H1 (cell line): Measurements from ENCODE around the gene ALOX15. TPM values are rescaled to one million over a fixed set of nuclear protein-coding genes. Genes with fewer than 3 reads are reported as not detected.

ENCODE experiments used
- CTCF ChIA-PET: fragments of 300-600 bp; sonication (Branson Sonifier 250); formaldehyde crosslinking; loops from one replicate; lab custom pipeline; 2021; ENCODE audit not compliant: partially characterized antibody; lab: Charles Lee
- POLR2A ChIA-PET: fragments of 300-600 bp; sonication (Branson Sonifier 250); formaldehyde crosslinking; loops from one replicate; lab custom pipeline; 2021; ENCODE audit warnings: inconsistent platforms; ENCODE audit not compliant: partially characterized antibody; lab: Charles Lee
- DNase-seq, 2 experiments: peaks; one replicate each; pipeline versions ENCODE4 v3.0.0 to v3.0.0-alpha.2; 2010 to 2022; ENCODE audit warnings: low spot score in 2 of 2, low read depth in 1 of 2, mixed read lengths in 1 of 2
- FAIRE-seq: peaks from 2 replicates; lab custom pipeline; 2011; peaks lifted over from hg19 to GRCh38; lab: Jason Lieb, UNC
- H2AFZ ChIP-seq: 2 replicates; pipeline ENCODE4 v1.8.1; 2012; ENCODE audit warnings: low read length, inconsistent platforms
- H2AK5ac ChIP-seq: 2 replicates; pipeline ENCODE4 v1.6.1; 2013; ENCODE audit warnings: low read depth, low read length
- H2BK120ac ChIP-seq: replicated peaks from 2 replicates; pipeline ENCODE3; 2013; ENCODE audit warnings: low read depth, low read length, inconsistent platforms
- H2BK12ac ChIP-seq: 2 replicates; pipeline ENCODE4 v1.6.1; 2013; ENCODE audit warnings: low read depth, low read length
- H2BK15ac ChIP-seq: 2 replicates; pipeline ENCODE4 v1.6.1; 2013; ENCODE audit warnings: low read length
- H2BK20ac ChIP-seq: 2 replicates; pipeline ENCODE4 v1.6.1; 2013; ENCODE audit warnings: low read length
- H2BK5ac ChIP-seq: 2 replicates; pipeline ENCODE4 v1.6.1; 2013; ENCODE audit warnings: low read depth, low read length
- H3K14ac ChIP-seq: 2 replicates; pipeline ENCODE4 v1.6.1; 2013; ENCODE audit warnings: inconsistent platforms; ENCODE audit not compliant: insufficient read length
- H3K18ac ChIP-seq: 2 replicates; pipeline ENCODE4 v1.6.1; 2013; ENCODE audit warnings: low read length; ENCODE audit errors: extremely low read depth
- H3K23ac ChIP-seq: 2 replicates; pipeline ENCODE4 v1.6.1; 2013; ENCODE audit warnings: inconsistent platforms; ENCODE audit not compliant: insufficient read length
- H3K23me2 ChIP-seq: 2 replicates; pipeline ENCODE4 v1.6.1; 2013; ENCODE audit warnings: low read depth, low read length
- H3K27ac ChIP-seq: 2 replicates; pipeline ENCODE4 v1.6.1; 2011; ENCODE audit warnings: low read depth, low read length, inconsistent platforms
- H3K27me3 ChIP-seq, 4 experiments: replicated peaks in 1 of 4; 1 replicate in 1 of 4; 2 replicates in 3 of 4; pipeline versions ENCODE4 v1.6.1 to v1.8.1; 2011 to 2013; ENCODE audit warnings: low read length in 3 of 4, mild to moderate bottlenecking in 3 of 4, inconsistent platforms in 2 of 4, mixed read lengths in 2 of 4, moderate library complexity in 1 of 4; ENCODE audit not compliant: control insufficient read depth in 3 of 4, insufficient read depth in 3 of 4; ENCODE audit errors: extremely low read depth in 1 of 4
- H3K36me3 ChIP-seq, 4 experiments: 2 replicates each; pipeline versions ENCODE4 v1.6.1 to v1.8.1; 2011 to 2013; ENCODE audit warnings: mild to moderate bottlenecking in 4 of 4, low read length in 3 of 4, moderate library complexity in 2 of 4, control low read depth in 1 of 4, inconsistent platforms in 1 of 4; ENCODE audit not compliant: insufficient read depth in 4 of 4, control insufficient read depth in 2 of 4
- H3K4ac ChIP-seq: replicated peaks from 2 replicates; pipeline ENCODE3; 2013; ENCODE audit warnings: low read length, low read depth, mixed read lengths, inconsistent platforms; ENCODE audit not compliant: insufficient read length
- H3K4me1 ChIP-seq, 4 experiments: replicated peaks in 1 of 4; 1 replicate in 1 of 4; 2 replicates in 3 of 4; pipeline versions ENCODE4 v1.6.1 to v1.8.1; 2011 to 2013; ENCODE audit warnings: low read length in 3 of 4, inconsistent platforms in 2 of 4, mixed read lengths in 1 of 4; ENCODE audit not compliant: insufficient read depth in 4 of 4, control insufficient read depth in 3 of 4
- H3K4me2 ChIP-seq, 2 experiments: 2 replicates each; pipeline versions ENCODE4 v1.6.1 to v1.8.1; 2011 to 2013; ENCODE audit warnings: low read depth in 2 of 2, low read length in 2 of 2, control low read depth in 1 of 2, inconsistent platforms in 1 of 2, mild to moderate bottlenecking in 1 of 2; ENCODE audit not compliant: insufficient read depth in 1 of 2
- H3K4me3 ChIP-seq, 4 experiments: fragments of 200-600, 300-600 bp in 1 of 4; sonication (generic), shearing (Covaris generic), sonication (Bioruptor Twin) in 1 of 4; 2 replicates each; pipeline versions ENCODE4 v1.5.1 to v1.8.1; 2011 to 2016; ENCODE audit warnings: low read length in 4 of 4, low read depth in 3 of 4, control low read depth in 2 of 4, inconsistent platforms in 2 of 4, mild to moderate bottlenecking in 2 of 4, mixed read lengths in 1 of 4, moderate library complexity in 1 of 4; ENCODE audit not compliant: insufficient read depth in 2 of 4; ENCODE audit errors: extremely low read depth in 1 of 4
- H3K56ac ChIP-seq: replicated peaks from 2 replicates; pipeline ENCODE3; 2013; ENCODE audit warnings: low read depth, mild to moderate bottlenecking, mixed read lengths, low read length, inconsistent platforms; ENCODE audit not compliant: insufficient read length
- H3K79me1 ChIP-seq: 2 replicates; pipeline ENCODE4 v1.6.1; 2013; ENCODE audit warnings: low read depth, low read length, control low read depth
- H3K79me2 ChIP-seq, 2 experiments: 2 replicates each; pipeline versions ENCODE4 v1.6.1 to v1.8.1; 2012 to 2013; ENCODE audit warnings: low read length in 2 of 2, mild to moderate bottlenecking in 2 of 2, inconsistent platforms in 1 of 2; ENCODE audit not compliant: insufficient read depth in 2 of 2, control insufficient read depth in 1 of 2
- H3K9ac ChIP-seq, 4 experiments: replicated peaks in 1 of 4; 1 replicate in 1 of 4; 2 replicates in 3 of 4; pipeline versions ENCODE4 v1.6.1 to v1.8.1; 2011 to 2013; ENCODE audit warnings: low read depth in 3 of 4, low read length in 3 of 4, control low read depth in 2 of 4, mild to moderate bottlenecking in 2 of 4, moderate library complexity in 2 of 4, inconsistent platforms in 1 of 4; ENCODE audit errors: extremely low read depth in 1 of 4
- H3K9me3 ChIP-seq, 2 experiments: 2 replicates each; pipeline versions ENCODE4 v1.6.1 to v1.8.1; 2012 to 2013; ENCODE audit warnings: mild to moderate bottlenecking in 2 of 2, moderate library complexity in 2 of 2, control low read depth in 1 of 2, inconsistent platforms in 1 of 2, low read depth in 1 of 2, low read length in 1 of 2, mixed read lengths in 1 of 2; ENCODE audit not compliant: insufficient read depth in 2 of 2
- H4K20me1 ChIP-seq, 2 experiments: replicated peaks in 1 of 2; 2 replicates each; pipeline versions ENCODE3 to v1.8.1; 2011 to 2013; ENCODE audit warnings: inconsistent platforms in 2 of 2, low read length in 2 of 2, mild to moderate bottlenecking in 1 of 2; ENCODE audit not compliant: insufficient read depth in 2 of 2, control insufficient read depth in 1 of 2
- H4K5ac ChIP-seq: 2 replicates; pipeline ENCODE4 v1.6.1; 2013; ENCODE audit warnings: low read length, low read depth, mixed read lengths, inconsistent platforms; ENCODE audit not compliant: insufficient read length
- H4K8ac ChIP-seq: 2 replicates; pipeline ENCODE4 v1.8.0; 2013; ENCODE audit warnings: mild to moderate bottlenecking, moderate library complexity, low read length, inconsistent platforms; ENCODE audit not compliant: insufficient read depth; ENCODE audit errors: extremely low read depth
- H4K91ac ChIP-seq: replicated peaks from 2 replicates; pipeline ENCODE3; 2013; ENCODE audit warnings: low read length, mixed read lengths, inconsistent platforms; ENCODE audit not compliant: insufficient read length
- ATF3 ChIP-seq: IDR thresholded peaks from 2 replicates; pipeline ENCODE4 v1.6.1; 2011; ENCODE audit warnings: low read depth, mild to moderate bottlenecking, low read length; ENCODE audit not compliant: insufficient read depth
- WGBS, 2 experiments: shearing (Covaris generic) in 1 of 2; methylation state at CpG; one replicate each; pipeline versions ENCODE4 v1.1.6 to v1.1.7; 2013 to 2015; ENCODE audit warnings: low lambda C conversion rate in 2 of 2, mixed read lengths in 2 of 2, inconsistent platforms in 1 of 2, low coverage in 1 of 2, missing lambda C conversion rate in 1 of 2; ENCODE audit not compliant: insufficient replicate concordance in 2 of 2, insufficient coverage in 1 of 2, insufficient read length in 1 of 2; ENCODE audit errors: extremely low coverage in 1 of 2, missing lambda C conversion rate in 1 of 2; 5-methylcytosine and 5-hydroxymethylcytosine counted together
- polyA plus RNA-seq, 7 experiments: library from polyadenylated mRNA; depleted of rRNA in 3 of 7; stranded (reverse) in 5 of 7; unstranded in 2 of 7; fragments of >200 nt in 5 of 7; fragments of 200-250 nt in 2 of 7; gene quantifications; 1 replicate in 5 of 7; 2 replicates in 1 of 7; 4 replicates in 1 of 7; pipeline versions ENCODE4 v1.2.1 to v1.2.3, GENCODE V29; 2011 to 2013; ENCODE audit warnings: missing spikeins in 2 of 7, mixed read lengths in 2 of 7
- total RNA-seq: library from RNA; stranded (reverse); fragmentation: NEBNext Ultra II Directional; extraction: Animal tissue kit (Norgen Biotek cat#: 25700); gene quantifications from 2 replicates; pipeline ENCODE4 v1.2.1, GENCODE V29; 2021

The ALOX15 gene
- total and polyA plus RNA-seq, 2 of the 8 experiments (the other 6 are each of a cell fraction or from before 2014, with no cell fraction given) = 1.5 to 1.7 TPM

GRCh38 chr17:4679658-4680057 is 38.2 kb upstream of the ALOX15 start:
- Histone ChIP-seq H3K23me2 (no peaks in the 10 kb centered on the region; the same call in 1 of the 2 replicates), H3K4me2 (no peak overlapping the region), H3K79me1 (no peaks in the 10 kb centered on the region; the same call in 1 of the 2 replicates), H3K79me2 (peaks cover 0 to 6% of the 10 kb centered on the region in 2 experiments; a peak in 2 of 4 replicates), H4K8ac (no peak overlapping the region), H3K14ac (no peak overlapping the region), H2BK20ac (no peak overlapping the region), H2BK12ac (no peak overlapping the region), H3K27ac (no peak overlapping the region), H3K36me3 (peaks cover 35 to 79% (median 64%) of the 10 kb centered on the region in 4 experiments), H3K4me1 (no peaks in the 10 kb centered on the region), H2BK5ac (no peak overlapping the region), H3K27me3 (no peaks in the 10 kb centered on the region), H4K20me1 (peaks cover 9 to 19% of the 10 kb centered on the region in 2 experiments), H2AFZ (no peak overlapping the region), H2BK15ac (no peak overlapping the region), H2AK5ac (no peak overlapping the region), H3K9ac (no peak overlapping the region), H3K4ac (no peak overlapping the region), H3K23ac (no peak overlapping the region), H3K9me3 (no peaks in the 10 kb centered on the region), H3K18ac (no peak overlapping the region), H4K5ac (no peak overlapping the region), H2BK120ac (no peak overlapping the region), H4K91ac (no peak overlapping the region), H3K4me3 (no peak overlapping the region), H3K56ac (no peak overlapping the region)
- POLR2A ChIA-PET = no interaction called here
- DNase-seq = no peak
- TF ChIP-seq ATF3 = no peak
- WGBS, 2 experiments = 83% methylated on average over 7 of the region's 7 CpGs; no CpG with 5 or more reads in 1 of the 2 experiments
- CTCF ChIA-PET = interaction anchor here (0.9 to 1.0 kb wide), 2 partner anchors 113 to 209 kb away, joined by 3 to 4 read pairs; no protein-coding TSS in a partner anchor
- no peak for FAIRE-seq
